Skeletal muscle tissue (tissue), 4 donors: Measurements from ENCODE around the gene ZGLP1. TPM values are rescaled to one million over a fixed set of nuclear protein-coding genes. Genes with fewer than 3 reads are reported as not detected.
A peak's percentile ranks its signal among the peaks of the same experiment; 100 is the strongest.
"Not testable (repeated sequence)": the region's sequence is repeated elsewhere in the genome, so short reads cannot be mapped to it uniquely, and the experiment has no call there.

ENCODE experiments used
- H3K27ac ChIP-seq: one replicate; pipeline ENCODE4 v1.7.0; 2013; ENCODE audit warnings: mild to moderate bottlenecking, low read depth, low read length, inconsistent platforms
- H3K27me3 ChIP-seq, 3 donors: one replicate each; pipeline ENCODE4 v1.7.0; 2013; ENCODE audit warnings: low read length in 3 of 3; ENCODE audit not compliant: control insufficient read depth in 3 of 3, insufficient read depth in 3 of 3
- H3K36me3 ChIP-seq, 3 donors: one replicate each; pipeline ENCODE4 v1.7.0; 2013; ENCODE audit warnings: low read length in 3 of 3; ENCODE audit not compliant: control insufficient read depth in 3 of 3, insufficient read depth in 3 of 3
- H3K4me1 ChIP-seq, 3 donors: one replicate each; pipeline ENCODE4 v1.7.0; 2013; ENCODE audit warnings: low read length in 3 of 3, mild to moderate bottlenecking in 3 of 3; ENCODE audit not compliant: control insufficient read depth in 3 of 3, insufficient read depth in 3 of 3
- H3K4me3 ChIP-seq, 3 donors: one replicate each; pipeline ENCODE4 v1.7.0; 2013; ENCODE audit warnings: low read length in 3 of 3
- H3K9ac ChIP-seq, 3 donors: one replicate each; pipeline ENCODE4 v1.7.0; 2013; ENCODE audit warnings: low read length in 3 of 3, mild to moderate bottlenecking in 3 of 3, moderate library complexity in 2 of 3, low read depth in 1 of 3
- H3K9me3 ChIP-seq, 3 donors: one replicate each; pipeline ENCODE4 v1.7.0; 2013; ENCODE audit warnings: low read length in 3 of 3; ENCODE audit not compliant: control insufficient read depth in 3 of 3
- total RNA-seq: library from RNA; depleted of rRNA; stranded (reverse); fragments of >200 nt; gene quantifications from one replicate; pipeline ENCODE4 v1.2.3, GENCODE V29; 2014
- donor health status: Osteomylitis.

ZGLP1 gene
- total RNA-seq, 1 donor from 2014 or later: 1.0 TPM

DNA sequence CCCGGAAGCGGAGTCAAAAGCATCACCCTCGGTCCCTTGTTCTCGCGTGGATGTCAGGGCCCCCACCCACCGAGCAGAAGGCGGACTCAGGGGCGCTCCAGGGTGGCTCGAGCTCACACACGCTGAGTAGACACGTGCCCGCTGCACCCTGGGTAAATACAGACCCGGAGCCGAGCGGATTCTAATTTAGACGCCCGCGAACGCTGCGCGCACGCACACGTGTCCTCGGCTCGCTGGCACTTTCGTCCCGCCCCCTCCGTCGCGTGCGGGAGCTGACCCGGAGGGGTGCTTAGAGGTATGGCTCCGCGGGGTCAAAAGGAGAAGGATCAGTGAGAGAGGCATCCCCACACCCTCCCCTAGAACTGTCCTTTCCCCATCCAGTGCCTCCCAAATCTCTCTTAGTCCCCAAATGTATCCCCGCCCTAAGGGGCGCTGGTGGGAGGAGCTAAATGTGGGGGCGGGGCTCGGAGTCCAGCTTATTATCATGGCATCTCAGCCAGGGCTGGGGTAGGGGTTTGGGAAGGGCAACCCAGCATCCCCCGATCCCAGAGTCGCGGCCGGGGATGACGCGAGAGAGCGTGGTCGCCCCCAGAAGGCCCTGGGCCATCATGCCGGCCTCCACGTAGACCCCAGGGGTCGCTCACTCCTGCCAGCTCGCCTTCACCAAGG, 20.3 kb downstream of the ZGLP1 start:
- H3K4me1 ChIP-seq: peaks cover 40 to 58% (median 53%) of the 10 kb centered on the region in 3 donors
- H3K9me3 ChIP-seq: no peaks in the 10 kb centered on the region
- peaks cover 8 to 19% (median 19%) of the 10 kb centered on the region in 3 donors for H3K36me3 ChIP-seq
- no peak overlapping the region for H3K27ac ChIP-seq
- H3K9ac ChIP-seq: no peak overlapping the region
- peak overlapping the region in 2 of 3 donors; percentile 49 to 55 for H3K4me3 ChIP-seq
- H3K27me3 ChIP-seq: peaks cover 71 to 81% (median 72%) of the 10 kb centered on the region in 3 donors

DNA sequence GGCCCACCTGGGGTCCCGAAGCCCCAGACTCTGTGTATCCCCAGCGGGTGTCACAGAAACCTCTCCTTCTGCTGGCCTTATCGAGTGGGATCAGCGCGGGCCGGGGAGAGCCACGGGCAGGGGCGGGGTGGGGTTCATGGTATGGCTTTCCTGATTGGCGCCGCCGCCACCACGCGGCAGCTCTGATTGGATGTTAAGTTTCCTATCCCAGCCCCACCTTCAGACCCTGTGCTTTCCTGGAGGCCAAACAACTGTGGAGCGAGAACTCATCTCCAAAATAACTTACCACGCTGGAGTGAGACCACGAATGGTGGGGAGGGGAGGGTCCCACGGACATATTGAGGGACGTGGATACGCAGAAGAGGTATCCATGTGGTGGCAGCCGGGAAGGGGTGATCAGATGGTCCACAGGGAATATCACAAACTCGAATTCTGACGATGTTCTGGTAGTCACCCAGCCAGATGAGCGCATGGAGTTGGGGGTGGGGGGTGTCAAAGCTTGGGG, 20.9 kb downstream of the ZGLP1 start:
- H3K27ac ChIP-seq: no peak overlapping the region
- peaks cover 39 to 57% (median 53%) of the 10 kb centered on the region in 3 donors for H3K4me1 ChIP-seq
- no peak overlapping the region for H3K9ac ChIP-seq
- H3K27me3 ChIP-seq: peaks cover 65 to 75% (median 66%) of the 10 kb centered on the region in 3 donors
- no peaks in the 10 kb centered on the region for H3K9me3 ChIP-seq
- H3K36me3 ChIP-seq: peaks cover 8 to 25% (median 24%) of the 10 kb centered on the region in 3 donors
- H3K4me3 ChIP-seq: peak overlapping the region in 2 of 3 donors; percentile 49 to 55

DNA sequence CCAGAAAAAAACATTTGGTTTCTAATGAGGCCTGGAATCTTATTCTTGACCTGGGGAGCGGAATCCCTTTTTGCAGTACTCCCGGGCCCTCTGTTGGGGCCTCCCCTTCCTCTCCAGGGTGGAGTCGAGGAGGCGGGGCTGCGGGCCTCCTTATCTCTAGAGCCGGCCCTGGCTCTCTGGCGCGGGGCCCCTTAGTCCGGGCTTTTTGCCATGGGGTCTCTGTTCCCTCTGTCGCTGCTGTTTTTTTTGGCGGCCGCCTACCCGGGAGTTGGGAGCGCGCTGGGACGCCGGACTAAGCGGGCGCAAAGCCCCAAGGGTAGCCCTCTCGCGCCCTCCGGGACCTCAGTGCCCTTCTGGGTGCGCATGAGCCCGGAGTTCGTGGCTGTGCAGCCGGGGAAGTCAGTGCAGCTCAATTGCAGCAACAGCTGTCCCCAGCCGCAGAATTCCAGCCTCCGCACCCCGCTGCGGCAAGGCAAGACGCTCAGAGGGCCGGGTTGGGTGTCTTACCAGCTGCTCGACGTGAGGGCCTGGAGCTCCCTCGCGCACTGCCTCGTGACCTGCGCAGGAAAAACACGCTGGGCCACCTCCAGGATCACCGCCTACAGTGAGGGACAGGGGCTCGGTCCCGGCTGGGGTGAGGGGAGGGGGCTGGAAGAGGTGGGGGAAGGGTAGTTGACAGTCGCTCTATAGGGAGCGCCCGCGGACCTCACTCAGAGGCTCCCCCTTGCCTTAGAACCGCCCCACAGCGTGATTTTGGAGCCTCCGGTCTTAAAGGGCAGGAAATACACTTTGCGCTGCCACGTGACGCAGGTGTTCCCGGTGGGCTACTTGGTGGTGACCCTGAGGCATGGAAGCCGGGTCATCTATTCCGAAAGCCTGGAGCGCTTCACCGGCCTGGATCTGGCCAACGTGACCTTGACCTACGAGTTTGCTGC, 22.5 kb downstream of the ZGLP1 start, which contains the start of gene ICAM4:
Gene ICAM4 (plus strand): TSS at position 153 of the 935 bp plus-strand sequence. CDS start 58 bp downstream, at position 211.
- Histone ChIP-seq H3K27ac (no peak within 1 kb of the TSS), H3K9me3 (no peaks in the 10 kb centered on the region), H3K4me1 (peaks cover 33 to 41% (median 41%) of the 10 kb centered on the region in 3 donors), H3K27me3 (peaks cover 49 to 59% (median 50%) of the 10 kb centered on the region in 3 donors), H3K4me3 (peak within 1 kb of the TSS in 1 of 3 donors; percentile 41), H3K36me3 (peaks cover 8 to 27% (median 25%) of the 10 kb centered on the region in 3 donors), H3K9ac (no peak within 1 kb of the TSS)

DNA sequence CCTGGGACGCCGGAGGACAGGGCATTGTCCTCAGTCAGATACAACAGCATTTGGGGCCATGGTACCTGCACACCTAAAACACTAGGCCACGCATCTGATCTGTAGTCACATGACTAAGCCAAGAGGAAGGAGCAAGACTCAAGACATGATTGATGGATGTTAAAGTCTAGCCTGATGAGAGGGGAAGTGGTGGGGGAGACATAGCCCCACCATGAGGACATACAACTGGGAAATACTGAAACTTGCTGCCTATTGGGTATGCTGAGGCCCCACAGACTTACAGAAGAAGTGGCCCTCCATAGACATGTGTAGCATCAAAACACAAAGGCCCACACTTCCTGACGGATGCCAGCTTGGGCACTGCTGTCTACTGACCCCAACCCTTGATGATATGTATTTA, 24.2 kb downstream of the ZGLP1 start:
- no peaks in the 10 kb centered on the region for H3K9me3 ChIP-seq
- H3K36me3 ChIP-seq: peaks cover 8 to 27% (median 25%) of the 10 kb centered on the region in 3 donors
- H3K27me3 ChIP-seq: peaks cover 32 to 42% (median 33%) of the 10 kb centered on the region in 3 donors
- H3K4me3 ChIP-seq: no peak overlapping the region
- no peak overlapping the region for H3K27ac ChIP-seq
- peaks cover 16 to 25% (median 24%) of the 10 kb centered on the region in 3 donors for H3K4me1 ChIP-seq
- H3K9ac ChIP-seq: no peak overlapping the region

DNA sequence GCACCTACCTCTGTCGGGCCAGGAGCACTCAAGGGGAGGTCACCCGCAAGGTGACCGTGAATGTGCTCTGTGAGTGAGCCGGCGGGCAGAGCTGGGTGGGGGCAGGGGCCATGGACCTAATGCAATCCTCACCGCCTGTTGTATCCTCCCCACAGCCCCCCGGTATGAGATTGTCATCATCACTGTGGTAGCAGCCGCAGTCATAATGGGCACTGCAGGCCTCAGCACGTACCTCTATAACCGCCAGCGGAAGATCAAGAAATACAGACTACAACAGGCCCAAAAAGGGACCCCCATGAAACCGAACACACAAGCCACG, 24.7 kb downstream of the ZGLP1 start:
- Histone ChIP-seq H3K4me3 (no peak overlapping the region), H3K4me1 (peaks cover 13 to 20% (median 19%) of the 10 kb centered on the region in 3 donors), H3K27ac (no peak overlapping the region), H3K36me3 (peaks cover 8 to 27% (median 25%) of the 10 kb centered on the region in 3 donors), H3K27me3 (peaks cover 27 to 37% (median 29%) of the 10 kb centered on the region in 3 donors), H3K9ac (no peak overlapping the region), H3K9me3 (no peaks in the 10 kb centered on the region)

DNA sequence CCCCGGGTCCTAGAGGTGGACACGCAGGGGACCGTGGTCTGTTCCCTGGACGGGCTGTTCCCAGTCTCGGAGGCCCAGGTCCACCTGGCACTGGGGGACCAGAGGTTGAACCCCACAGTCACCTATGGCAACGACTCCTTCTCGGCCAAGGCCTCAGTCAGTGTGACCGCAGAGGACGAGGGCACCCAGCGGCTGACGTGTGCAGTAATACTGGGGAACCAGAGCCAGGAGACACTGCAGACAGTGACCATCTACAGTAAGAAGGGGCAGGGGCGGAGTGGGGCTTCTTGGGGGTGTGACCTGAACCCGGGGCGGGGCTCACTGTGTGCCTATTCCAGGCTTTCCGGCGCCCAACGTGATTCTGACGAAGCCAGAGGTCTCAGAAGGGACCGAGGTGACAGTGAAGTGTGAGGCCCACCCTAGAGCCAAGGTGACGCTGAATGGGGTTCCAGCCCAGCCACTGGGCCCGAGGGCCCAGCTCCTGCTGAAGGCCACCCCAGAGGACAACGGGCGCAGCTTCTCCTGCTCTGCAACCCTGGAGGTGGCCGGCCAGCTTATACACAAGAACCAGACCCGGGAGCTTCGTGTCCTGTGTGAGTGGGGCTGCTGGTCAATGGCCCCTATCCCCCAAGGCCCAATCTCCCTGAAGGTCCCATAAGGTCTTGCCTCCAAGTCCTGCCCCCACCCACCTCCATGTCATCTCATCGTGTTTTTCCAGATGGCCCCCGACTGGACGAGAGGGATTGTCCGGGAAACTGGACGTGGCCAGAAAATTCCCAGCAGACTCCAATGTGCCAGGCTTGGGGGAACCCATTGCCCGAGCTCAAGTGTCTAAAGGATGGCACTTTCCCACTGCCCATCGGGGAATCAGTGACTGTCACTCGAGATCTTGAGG, 25.3 kb downstream of the ZGLP1 start:
- Histone ChIP-seq H3K9ac (no peak overlapping the region), H3K9me3 (no peaks in the 10 kb centered on the region), H3K27ac (no peak overlapping the region), H3K4me3 (no peak overlapping the region), H3K4me1 (peaks cover 11 to 15% (median 14%) of the 10 kb centered on the region in 3 donors), H3K27me3 (peaks cover 22 to 33% (median 24%) of the 10 kb centered on the region in 3 donors), H3K36me3 (peaks cover 8 to 27% (median 25%) of the 10 kb centered on the region in 3 donors)

DNA sequence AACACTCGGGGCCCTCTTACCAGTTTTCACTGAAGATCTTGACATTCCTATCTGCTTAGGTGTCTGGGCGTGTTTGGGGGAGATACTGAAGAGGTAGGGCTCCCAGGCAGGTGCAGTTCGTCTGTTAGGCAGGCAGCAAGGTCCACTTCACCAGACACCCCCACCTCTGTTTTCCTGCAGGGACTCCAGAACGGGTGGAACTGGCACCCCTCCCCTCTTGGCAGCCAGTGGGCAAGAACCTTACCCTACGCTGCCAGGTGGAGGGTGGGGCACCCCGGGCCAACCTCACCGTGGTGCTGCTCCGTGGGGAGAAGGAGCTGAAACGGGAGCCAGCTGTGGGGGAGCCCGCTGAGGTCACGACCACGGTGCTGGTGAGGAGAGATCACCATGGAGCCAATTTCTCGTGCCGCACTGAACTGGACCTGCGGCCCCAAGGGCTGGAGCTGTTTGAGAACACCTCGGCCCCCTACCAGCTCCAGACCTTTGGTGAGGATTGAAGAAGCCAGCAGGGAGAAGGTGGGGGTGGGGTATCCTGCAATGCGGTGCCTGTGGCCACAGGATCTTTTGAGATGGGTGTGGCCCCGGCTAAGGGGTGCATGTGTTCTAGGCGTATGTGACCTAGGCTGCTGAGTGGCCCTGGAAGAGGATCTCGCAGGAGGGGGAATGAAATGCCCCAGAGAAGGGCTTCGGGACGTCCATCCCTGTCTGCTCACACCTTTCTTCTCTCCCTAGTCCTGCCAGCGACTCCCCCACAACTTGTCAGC, 26.1 kb downstream of the ZGLP1 start:
- Histone ChIP-seq H3K27me3 (peaks cover 14 to 25% (median 16%) of the 10 kb centered on the region in 3 donors), H3K36me3 (peaks cover 8 to 30% (median 27%) of the 10 kb centered on the region in 3 donors)

DNA sequence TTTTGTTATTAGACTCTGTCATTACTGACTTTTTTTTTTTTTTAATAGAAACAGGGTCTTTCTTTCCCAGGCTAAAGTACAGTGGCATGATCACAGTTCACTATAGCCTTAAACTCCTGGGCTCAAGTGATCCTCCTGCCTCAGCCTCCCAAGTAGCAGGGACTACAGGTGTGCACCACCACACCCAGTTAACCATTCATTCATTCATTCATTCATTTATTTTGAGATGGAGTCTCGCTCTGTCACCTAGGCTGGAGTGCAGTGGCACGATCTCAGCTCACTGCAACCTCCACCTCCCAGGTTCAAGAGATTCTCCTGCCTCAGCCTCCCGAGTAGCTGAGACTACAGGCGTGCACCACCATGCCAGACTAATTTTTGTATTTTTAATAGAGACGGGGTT, 27.6 kb downstream of the ZGLP1 start:
- not testable (repeated sequence) for H3K9me3 ChIP-seq, H3K9ac ChIP-seq
- peaks cover 12 to 34% (median 27%) of the 10 kb centered on the region in 3 donors for H3K36me3 ChIP-seq

More for the DNA sequence above, 26.1 kb downstream of the ZGLP1 start:
- peaks cover 4 to 8% (median 7%) of the 10 kb centered on the region in 3 donors for H3K4me1 ChIP-seq
- no peaks in the 10 kb centered on the region for H3K9me3 ChIP-seq
- H3K4me3 ChIP-seq: no peak overlapping the region
- H3K27ac ChIP-seq: no peak overlapping the region
- H3K9ac ChIP-seq: no peak overlapping the region

More for the DNA sequence above, 27.6 kb downstream of the ZGLP1 start:
- H3K4me1 ChIP-seq, H3K27ac ChIP-seq, H3K4me3 ChIP-seq: not testable (repeated sequence)
- H3K27me3 ChIP-seq: peaks cover 2 to 11% (median 2%) of the 10 kb centered on the region in 3 donors
